Endothelial cell of umbilical vein (primary cell): Measurements from ENCODE around the gene SLC44A5.

Source experiments
- CTCF ChIP-seq, 2 donors: IDR thresholded peaks; 1 replicate in 1 of 2; 2 replicates in 1 of 2; pipeline ENCODE4 v1.5.1; 2011; ENCODE audit warnings: low read length in 2 of 2, mild to moderate bottlenecking in 2 of 2, moderate library complexity in 2 of 2, control low read depth in 1 of 2, inconsistent platforms in 1 of 2, low read depth in 1 of 2; ENCODE audit not compliant: insufficient read depth in 1 of 2; ENCODE audit errors: extremely low read depth in 1 of 2
- EZH2 ChIP-seq: IDR thresholded peaks from 2 replicates; pipeline ENCODE4 v1.6.1; 2012; ENCODE audit warnings: borderline replicate concordance, low read depth, mild to moderate bottlenecking, moderate library complexity, low read length, inconsistent platforms; ENCODE audit not compliant: severe bottlenecking
- FOS ChIP-seq: IDR thresholded peaks from 2 replicates; pipeline ENCODE4 v1.6.1; 2011; ENCODE audit warnings: mild to moderate bottlenecking, low read length, moderate library complexity, borderline replicate concordance; ENCODE audit not compliant: insufficient read depth
- GATA2 ChIP-seq: IDR thresholded peaks from 2 replicates; pipeline ENCODE4 v1.7.0; 2011; ENCODE audit warnings: low read depth, mild to moderate bottlenecking, moderate library complexity, mixed read lengths, low read length; ENCODE audit not compliant: insufficient read length, insufficient read depth
- JUN ChIP-seq: IDR thresholded peaks from 2 replicates; pipeline ENCODE4 v1.6.1; 2011; ENCODE audit warnings: borderline replicate concordance, low read depth; ENCODE audit not compliant: insufficient read length, insufficient read depth
- MAX ChIP-seq: IDR thresholded peaks from 2 replicates; pipeline ENCODE4 v1.6.1; 2011; ENCODE audit not compliant: insufficient read depth, insufficient read length
- MYC ChIP-seq: IDR thresholded peaks from one replicate; pipeline ENCODE4 v1.6.1; 2011; ENCODE audit warnings: mild to moderate bottlenecking, low read depth, low read length
- POLR2A ChIP-seq: IDR thresholded peaks from 2 replicates; pipeline ENCODE4 v1.6.1; 2012; ENCODE audit warnings: low read depth, mild to moderate bottlenecking, control low read depth, low read length
- POLR2AphosphoS5 ChIP-seq: IDR thresholded peaks from 2 replicates; pipeline ENCODE4 v1.6.1; 2012; ENCODE audit warnings: low read depth, mild to moderate bottlenecking, control low read depth, low read length, moderate library complexity; ENCODE audit not compliant: insufficient read depth

- TF ChIP-seq EZH2 (no peak), FOS (no peak), MYC (no peak), CTCF (IDR thresholded peaks at IDR 0.05; ENCODE audit: extremely low read depth in 1 of 2, insufficient read depth in 1 of 2, low read depth in 1 of 2, low read length in 2 of 2) (no peak), POLR2AphosphoS5 (no peak), POLR2A (no peak), MAX (no peak), GATA2 (no peak), JUN (no peak)
These were observed 422.0 kb downstream of the SLC44A5 start for GRCh38 chr1:75188892-75189291.
